ENCODE measurements around the gene KLHL34.

KLHL34 gene

GRCh38 chrX:21658152-21658737 is at the start of gene KLHL34:
TSS of gene KLHL34 (minus strand) at chrX:21658330. CDS start at chrX:21657788, 542 bp downstream.
- in situ Hi-C loops (cut with HindIII; ENCODE audit: low pct_unique_long_range_greater_than_20kb, low sequenced_read_pairs) = no loop called here

GRCh38 chrX:21705225-21705624 is 47.1 kb upstream of the KLHL34 start:
- in situ Hi-C loops (cut with HindIII; ENCODE audit: low pct_unique_long_range_greater_than_20kb, low sequenced_read_pairs) = no loop called here
- no peak for TF ChIP-seq JUND (IDR thresholded peaks at IDR 0.05; ENCODE audit: low read depth)
- DNase-seq (ENCODE audit: low read depth in 1 of 2, low spot score in 1 of 2) = no peak

More at GRCh38 chrX:21658152-21658737, at the start of gene KLHL34:
- no peak for TF ChIP-seq JUND (IDR thresholded peaks at IDR 0.05; ENCODE audit: low read depth)
- no peak for DNase-seq (ENCODE audit: low read depth in 1 of 2, low spot score in 1 of 2)

GRCh38 chrX:21702725-21703124 is 44.6 kb upstream of the KLHL34 start:
- in situ Hi-C loops (cut with HindIII; ENCODE audit: low pct_unique_long_range_greater_than_20kb, low sequenced_read_pairs) = no loop called here
- no peak for TF ChIP-seq JUND (IDR thresholded peaks at IDR 0.05; ENCODE audit: low read depth)
- DNase-seq (ENCODE audit: low read depth in 1 of 2, low spot score in 1 of 2) = no peak

- DNase-seq (ENCODE audit: low read depth in 1 of 2, low spot score in 1 of 2) = no peak
- in situ Hi-C loops (cut with HindIII; ENCODE audit: low pct_unique_long_range_greater_than_20kb, low sequenced_read_pairs) = no loop called here
- no peak for TF ChIP-seq JUND (IDR thresholded peaks at IDR 0.05; ENCODE audit: low read depth)
Observed at GRCh38 chrX:21700967-21701366, 42.8 kb upstream of the KLHL34 start.

GRCh38 chrX:21700275-21700674 is 42.1 kb upstream of the KLHL34 start:
- DNase-seq (ENCODE audit: low read depth in 1 of 2, low spot score in 1 of 2) = no peak
- in situ Hi-C loops (cut with HindIII; ENCODE audit: low pct_unique_long_range_greater_than_20kb, low sequenced_read_pairs) = no loop called here
- no peak for TF ChIP-seq JUND (IDR thresholded peaks at IDR 0.05; ENCODE audit: low read depth)

GRCh38 chrX:21699136-21699535 is 41.0 kb upstream of the KLHL34 start:
- in situ Hi-C loops (cut with HindIII; ENCODE audit: low pct_unique_long_range_greater_than_20kb, low sequenced_read_pairs) = no loop called here
- DNase-seq (ENCODE audit: low read depth in 1 of 2, low spot score in 1 of 2) = no peak
- TF ChIP-seq JUND (IDR thresholded peaks at IDR 0.05; ENCODE audit: low read depth) = no peak

GRCh38 chrX:21698272-21698671 is 40.1 kb upstream of the KLHL34 start:
- no peak for TF ChIP-seq JUND (IDR thresholded peaks at IDR 0.05; ENCODE audit: low read depth)
- no peak for DNase-seq (ENCODE audit: low read depth in 1 of 2, low spot score in 1 of 2)
- in situ Hi-C loops (cut with HindIII; ENCODE audit: low pct_unique_long_range_greater_than_20kb, low sequenced_read_pairs) = no loop called here

GRCh38 chrX:21691512-21692018 is 33.4 kb upstream of the KLHL34 start:
- no peak for TF ChIP-seq JUND (IDR thresholded peaks at IDR 0.05; ENCODE audit: low read depth)
- in situ Hi-C loops (cut with HindIII; ENCODE audit: low pct_unique_long_range_greater_than_20kb, low sequenced_read_pairs) = no loop called here
- no peak for DNase-seq (ENCODE audit: low read depth in 1 of 2, low spot score in 1 of 2)

GRCh38 chrX:21683941-21684340 is 25.8 kb upstream of the KLHL34 start:
- TF ChIP-seq JUND (IDR thresholded peaks at IDR 0.05; ENCODE audit: low read depth) = no peak
- DNase-seq (ENCODE audit: low read depth in 1 of 2, low spot score in 1 of 2) = no peak
- in situ Hi-C loops (cut with HindIII; ENCODE audit: low pct_unique_long_range_greater_than_20kb, low sequenced_read_pairs) = no loop called here

GRCh38 chrX:21678048-21678612 is 20.0 kb upstream of the KLHL34 start:
- in situ Hi-C loops (cut with HindIII; ENCODE audit: low pct_unique_long_range_greater_than_20kb, low sequenced_read_pairs) = no loop called here
- no peak for TF ChIP-seq JUND (IDR thresholded peaks at IDR 0.05; ENCODE audit: low read depth)
- DNase-seq (ENCODE audit: low read depth in 1 of 2, low spot score in 1 of 2) = no peak

- no peak for DNase-seq (ENCODE audit: low read depth in 1 of 2, low spot score in 1 of 2)
- TF ChIP-seq JUND (IDR thresholded peaks at IDR 0.05; ENCODE audit: low read depth) = no peak
- in situ Hi-C loops (cut with HindIII; ENCODE audit: low pct_unique_long_range_greater_than_20kb, low sequenced_read_pairs) = no loop called here
Observed at GRCh38 chrX:21675931-21676330, 17.8 kb upstream of the KLHL34 start.

- in situ Hi-C loops (cut with HindIII; ENCODE audit: low pct_unique_long_range_greater_than_20kb, low sequenced_read_pairs) = no loop called here
- no peak for TF ChIP-seq JUND (IDR thresholded peaks at IDR 0.05; ENCODE audit: low read depth)
- no peak for DNase-seq (ENCODE audit: low read depth in 1 of 2, low spot score in 1 of 2)
Observed at GRCh38 chrX:21674430-21675186, 16.5 kb upstream of the KLHL34 start.

GRCh38 chrX:21666679-21667078 is 8.5 kb upstream of the KLHL34 start:
- no peak for DNase-seq (ENCODE audit: low read depth in 1 of 2, low spot score in 1 of 2)
- in situ Hi-C loops (cut with HindIII; ENCODE audit: low pct_unique_long_range_greater_than_20kb, low sequenced_read_pairs) = no loop called here
- TF ChIP-seq JUND (IDR thresholded peaks at IDR 0.05; ENCODE audit: low read depth) = no peak
